ENCODE measurements around the gene NAP1L4.

GRCh38 chr11:3037945-3038271 is 45.8 kb upstream of the NAP1L4 start:
- TF ChIP-seq SUZ12 (IDR thresholded peaks at IDR 0.05; ENCODE audit: extremely low read depth, insufficient read depth, insufficient read length) (no peak), ZNF274 (IDR thresholded peaks at IDR 0.05; ENCODE audit: low read depth, low read length) (no peak)
